Measurements from ENCODE around the gene PRSS27. TPM values are rescaled to one million over a fixed set of nuclear protein-coding genes. Genes with fewer than 3 reads are reported as not detected.
"Not testable (repeated sequence)": the region's sequence is repeated elsewhere in the genome, so short reads cannot be mapped to it uniquely, and the experiment has no call there.

Gene PRSS27
- total RNA-seq, 2 donors from 2014 or later = 0.51 TPM; not detected in 1

GRCh38 chr16:2734844-2735515 is 15.0 kb upstream of the PRSS27 start:
- H3K4me1 ChIP-seq = no peaks in the 10 kb centered on the region
- no peaks in the 10 kb centered on the region for H3K36me3 ChIP-seq
- no peaks in the 10 kb centered on the region for H3K9me3 ChIP-seq
- no peak overlapping the region for H3K27ac ChIP-seq
- no peaks in the 10 kb centered on the region for H3K27me3 ChIP-seq
- H3K4me3 ChIP-seq = no peak overlapping the region
- no peak for DNase-seq (ENCODE audit: low spot score)
- TF ChIP-seq CTCF (IDR thresholded peaks at IDR 0.05) = no peak

- no peaks in the 10 kb centered on the region for H3K36me3 ChIP-seq
- H3K27ac ChIP-seq = no peak overlapping the region
- no peaks in the 10 kb centered on the region for H3K4me1 ChIP-seq
- H3K27me3 ChIP-seq = no peaks in the 10 kb centered on the region
- no peak overlapping the region for H3K4me3 ChIP-seq
- H3K9me3 ChIP-seq = no peaks in the 10 kb centered on the region
- TF ChIP-seq CTCF (IDR thresholded peaks at IDR 0.05) = no peak
- no peak for DNase-seq (ENCODE audit: low spot score)
Observed at GRCh38 chr16:2728034-2728433, 8.0 kb upstream of the PRSS27 start.

GRCh38 chr16:2726923-2727322 is 6.9 kb upstream of the PRSS27 start:
- no peak for TF ChIP-seq CTCF (IDR thresholded peaks at IDR 0.05)
- Histone ChIP-seq H3K4me3 (no peak overlapping the region), H3K27ac (no peak overlapping the region), H3K9me3 (no peaks in the 10 kb centered on the region), H3K36me3 (no peaks in the 10 kb centered on the region), H3K27me3 (no peaks in the 10 kb centered on the region), H3K4me1 (no peaks in the 10 kb centered on the region)
- DNase-seq (ENCODE audit: low spot score) = no peak

GRCh38 chr16:2724816-2725348 is 4.9 kb upstream of the PRSS27 start:
- no peaks in the 10 kb centered on the region for H3K9me3 ChIP-seq
- no peak overlapping the region for H3K4me3 ChIP-seq
- no peak for DNase-seq (ENCODE audit: low spot score)
- no peaks in the 10 kb centered on the region for H3K36me3 ChIP-seq
- no peak for TF ChIP-seq CTCF (IDR thresholded peaks at IDR 0.05)
- H3K27ac ChIP-seq = no peak overlapping the region
- peaks cover 0 to 14% of the 10 kb centered on the region in 2 donors for H3K4me1 ChIP-seq
- no peaks in the 10 kb centered on the region for H3K27me3 ChIP-seq

- TF ChIP-seq CTCF (IDR thresholded peaks at IDR 0.05) = no peak
- H3K4me3 ChIP-seq = no peak overlapping the region
- H3K4me1 ChIP-seq = peaks cover 0 to 21% of the 10 kb centered on the region in 2 donors
Observed at GRCh38 chr16:2724088-2724676, 4.2 kb upstream of the PRSS27 start.

GRCh38 chr16:2721634-2722173 is 1.7 kb upstream of the PRSS27 start:
- H3K4me3 ChIP-seq = peak overlapping the region; percentile 66 to 67
- peaks cover 0 to 25% of the 10 kb centered on the region in 2 donors for H3K4me1 ChIP-seq
- H3K9me3 ChIP-seq; DNase-seq (ENCODE audit: low spot score); H3K36me3 ChIP-seq; H3K27me3 ChIP-seq: not testable (repeated sequence)
- peak overlapping the region; percentile 77 to 78 for H3K27ac ChIP-seq

More at GRCh38 chr16:2724088-2724676, 4.2 kb upstream of the PRSS27 start:
- Histone ChIP-seq H3K36me3 (no peaks in the 10 kb centered on the region), H3K27me3 (no peaks in the 10 kb centered on the region), H3K27ac (no peak overlapping the region), H3K9me3 (no peaks in the 10 kb centered on the region)
- DNase-seq (ENCODE audit: low spot score) = no peak
